SK-N-SH treated with all-trans-retinoic acid at 6 μM for 48 hours (cell line): ENCODE data around the gene APC2.

Source experiments
- ATAC-seq: fragments of 200-7000 bp; cut with Tn5 transposase; 3 replicates; pipeline ENCODE4 v1.9.1; 2020; ENCODE audit warnings: mild to moderate bottlenecking, moderate library complexity
- ARNTL ChIP-seq: fragments of 450-650 bp; formaldehyde crosslinking; IDR thresholded peaks from 2 replicates; pipeline ENCODE4 v1.5.0; 2020; ENCODE audit warnings: low read depth, mild to moderate bottlenecking, moderate library complexity, borderline replicate concordance
- CSRNP3 ChIP-seq: fragments of 250-450 bp; sonication (Bioruptor Pico); IDR thresholded peaks from 2 replicates; pipeline ENCODE4 v1.5.1; 2021; ENCODE audit warnings: mild to moderate bottlenecking, moderate library complexity
- ESRRG ChIP-seq: fragments of 250-450 bp; sonication (Bioruptor Pico); IDR thresholded peaks from 2 replicates; pipeline ENCODE4 v1.6.1; 2021; ENCODE audit warnings: mild to moderate bottlenecking
- GLIS3 ChIP-seq: fragments of 250-450 bp; sonication (Bioruptor Pico); IDR thresholded peaks from 2 replicates; pipeline ENCODE4 v1.5.0; 2020; ENCODE audit warnings: mild to moderate bottlenecking, moderate library complexity
- ISL1 ChIP-seq: fragments of 250-450 bp; sonication (Bioruptor Pico); IDR thresholded peaks from 2 replicates; pipeline ENCODE4 v2.1.2; 2022; ENCODE audit warnings: mild to moderate bottlenecking, moderate library complexity
- OSR1 ChIP-seq: fragments of 250-450 bp; sonication (Bioruptor Pico); IDR thresholded peaks from 2 replicates; pipeline ENCODE4 v1.8.0; 2022; ENCODE audit warnings: moderate library complexity, mild to moderate bottlenecking, inconsistent platforms
- PPARA ChIP-seq: fragments of 250-450 bp; sonication (Bioruptor Pico); IDR thresholded peaks from 2 replicates; pipeline ENCODE4 v1.5.0; 2020; ENCODE audit warnings: mild to moderate bottlenecking, borderline replicate concordance
- SNAI2 ChIP-seq: fragments of 250-450 bp; sonication (Bioruptor Pico); IDR thresholded peaks from 2 replicates; pipeline ENCODE4 v1.5.0; 2020; ENCODE audit warnings: mild to moderate bottlenecking, moderate library complexity
- TCF4 ChIP-seq: fragments of 250-450 bp; sonication (Bioruptor Pico); IDR thresholded peaks from 2 replicates; pipeline ENCODE4 v1.8.0; 2021; ENCODE audit warnings: mild to moderate bottlenecking, moderate library complexity, borderline replicate concordance
- TOX ChIP-seq: fragments of 250-450 bp; sonication (Bioruptor Pico); IDR thresholded peaks from 2 replicates; pipeline ENCODE4 v1.8.0; 2021; ENCODE audit warnings: mild to moderate bottlenecking, moderate library complexity, borderline replicate concordance
- TSHZ2 ChIP-seq: fragments of 250-450 bp; sonication (Bioruptor Pico); IDR thresholded peaks from 2 replicates; pipeline ENCODE4 v1.5.0; 2020; ENCODE audit warnings: mild to moderate bottlenecking, moderate library complexity
- ZC3H10 ChIP-seq: fragments of 250-450 bp; sonication (Bioruptor Pico); IDR thresholded peaks from 2 replicates; pipeline ENCODE4 v1.5.1; 2021; ENCODE audit warnings: mild to moderate bottlenecking, moderate library complexity
- ZFP30 ChIP-seq: fragments of 450-650 bp; formaldehyde crosslinking; IDR thresholded peaks from 2 replicates; pipeline ENCODE4 v1.5.0; 2022; ENCODE audit warnings: mild to moderate bottlenecking, moderate library complexity
- ZNF565 ChIP-seq: fragments of 450-650 bp; formaldehyde crosslinking; conservative IDR thresholded peaks from 2 replicates; pipeline ENCODE4 v1.5.0; 2020; ENCODE audit warnings: low read depth, mild to moderate bottlenecking, moderate library complexity
- ZNF70 ChIP-seq: fragments of 450-650 bp; formaldehyde crosslinking; IDR thresholded peaks from 2 replicates; pipeline ENCODE4 v1.5.0; 2020; ENCODE audit warnings: mild to moderate bottlenecking, moderate library complexity
- ZNF8 ChIP-seq: fragments of 450-650 bp; formaldehyde crosslinking; IDR thresholded peaks from 2 replicates; pipeline ENCODE4 v1.5.0; 2020; ENCODE audit warnings: mild to moderate bottlenecking, moderate library complexity
- TF ChIP-seq, protein P1 (sequence below): fragments of 250-450 bp; sonication (Bioruptor Pico); IDR thresholded peaks from 2 replicates; pipeline ENCODE4 v1.8.0; 2021; ENCODE audit warnings: low read depth, mild to moderate bottlenecking, moderate library complexity, borderline replicate concordance

The APC2 gene

GRCh38 chr19:1412323-1412923 lies 37.5 kb upstream of the APC2 start:
- no peak for ATAC-seq
- TF ChIP-seq CSRNP3, result no peak
- no peak for TF ChIP-seq ZFP30 (CRISPR knock-in tag)
- no peak for TF ChIP-seq ZNF70
- no peak for TF ChIP-seq ZNF565 (CRISPR knock-in tag)
- TF ChIP-seq TOX (CRISPR knock-in tag), result no peak
- TF ChIP-seq ARNTL (CRISPR knock-in tag), result no peak
- TF ChIP-seq ZNF8 (CRISPR knock-in tag), result no peak
- TF ChIP-seq PPARA (CRISPR knock-in tag), result no peak
- no peak for TF ChIP-seq OSR1 (CRISPR knock-in tag)
- no peak for TF ChIP-seq TCF4 (CRISPR knock-in tag)
- TF ChIP-seq TSHZ2 (CRISPR knock-in tag), result no peak
- TF ChIP-seq, protein P1, sequence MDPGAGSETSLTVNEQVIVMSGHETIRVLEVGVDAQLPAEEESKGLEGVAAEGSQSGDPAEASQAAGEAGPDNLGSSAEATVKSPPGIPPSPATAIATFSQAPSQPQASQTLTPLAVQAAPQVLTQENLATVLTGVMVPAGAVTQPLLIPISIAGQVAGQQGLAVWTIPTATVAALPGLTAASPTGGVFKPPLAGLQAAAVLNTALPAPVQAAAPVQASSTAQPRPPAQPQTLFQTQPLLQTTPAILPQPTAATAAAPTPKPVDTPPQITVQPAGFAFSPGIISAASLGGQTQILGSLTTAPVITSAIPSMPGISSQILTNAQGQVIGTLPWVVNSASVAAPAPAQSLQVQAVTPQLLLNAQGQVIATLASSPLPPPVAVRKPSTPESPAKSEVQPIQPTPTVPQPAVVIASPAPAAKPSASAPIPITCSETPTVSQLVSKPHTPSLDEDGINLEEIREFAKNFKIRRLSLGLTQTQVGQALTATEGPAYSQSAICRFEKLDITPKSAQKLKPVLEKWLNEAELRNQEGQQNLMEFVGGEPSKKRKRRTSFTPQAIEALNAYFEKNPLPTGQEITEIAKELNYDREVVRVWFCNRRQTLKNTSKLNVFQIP (CRISPR knock-in tag), result no peak
- TF ChIP-seq ISL1 (CRISPR knock-in tag), result no peak
- TF ChIP-seq GLIS3, result no peak
- TF ChIP-seq ZC3H10 (CRISPR knock-in tag), result no peak
- TF ChIP-seq, all 23 proteins: peak for 0

GRCh38 chr19:1412995-1413800 lies 36.7 kb upstream of the APC2 start:
- TF ChIP-seq, protein P1 (CRISPR knock-in tag), result no peak
- no peak for TF ChIP-seq CSRNP3
- TF ChIP-seq TOX (CRISPR knock-in tag), result no peak
- ATAC-seq, result no peak

DNA sequence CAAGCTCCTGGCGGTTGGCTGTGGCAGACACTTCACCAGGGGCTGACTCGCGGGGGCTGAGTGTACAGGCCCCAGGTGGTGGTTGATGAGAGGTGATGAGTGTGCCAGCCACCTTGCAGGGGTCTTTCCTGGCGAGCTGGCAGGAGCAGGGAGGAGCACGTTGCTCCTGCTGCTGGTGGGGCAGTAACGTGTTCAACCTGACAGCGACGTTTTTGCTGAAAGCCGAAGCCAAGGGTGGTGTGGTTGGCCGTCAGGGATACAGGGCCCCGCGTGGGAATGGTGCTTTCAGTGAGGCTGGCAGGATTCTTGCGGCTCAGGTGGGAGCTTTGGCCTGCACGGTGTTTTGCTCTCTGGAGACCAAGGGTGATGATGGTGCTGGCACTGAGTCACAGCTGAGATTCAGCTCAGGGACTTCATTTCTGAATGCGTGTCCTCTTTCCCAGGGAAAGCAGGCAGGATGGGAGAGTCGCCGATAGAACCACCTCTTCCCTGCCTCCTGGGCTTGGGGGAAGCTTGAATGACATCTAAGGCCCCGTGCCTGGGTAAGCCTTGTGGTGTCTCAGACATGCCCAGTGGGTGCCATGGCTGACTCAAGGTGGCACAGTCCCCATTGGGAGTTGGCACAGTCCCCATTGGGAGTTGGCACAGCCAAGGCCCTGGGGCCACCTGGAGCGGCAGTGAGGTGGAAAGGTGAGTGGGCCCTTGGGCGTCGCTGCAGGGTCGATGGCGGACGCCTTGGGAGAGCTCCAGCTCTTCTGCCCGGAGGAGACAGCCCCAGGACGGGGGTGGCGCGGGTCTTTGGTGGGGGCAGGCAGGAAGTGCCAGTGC lies 33.7 kb upstream of the APC2 start:
- no peak for ATAC-seq
- TF ChIP-seq SNAI2 (no peak), ESRRG (CRISPR knock-in tag) (no peak), ZC3H10 (CRISPR knock-in tag) (no peak), OSR1 (CRISPR knock-in tag) (no peak)
